NOMO-1 treated with dmso at 0.1 percent for 144 hours (cell line): ENCODE results near the gene GGNBP2.

Experiments used
- DNase-seq: peaks from one replicate; lab custom pipeline; 2025; ENCODE audit not compliant: unreplicated experiment; lab: John Stamatoyannopoulos, UW

The GGNBP2 gene

GRCh38 chr17:36628576-36628975 lies 83.9 kb downstream of the GGNBP2 start:
- DNase-seq = no peak

DNA sequence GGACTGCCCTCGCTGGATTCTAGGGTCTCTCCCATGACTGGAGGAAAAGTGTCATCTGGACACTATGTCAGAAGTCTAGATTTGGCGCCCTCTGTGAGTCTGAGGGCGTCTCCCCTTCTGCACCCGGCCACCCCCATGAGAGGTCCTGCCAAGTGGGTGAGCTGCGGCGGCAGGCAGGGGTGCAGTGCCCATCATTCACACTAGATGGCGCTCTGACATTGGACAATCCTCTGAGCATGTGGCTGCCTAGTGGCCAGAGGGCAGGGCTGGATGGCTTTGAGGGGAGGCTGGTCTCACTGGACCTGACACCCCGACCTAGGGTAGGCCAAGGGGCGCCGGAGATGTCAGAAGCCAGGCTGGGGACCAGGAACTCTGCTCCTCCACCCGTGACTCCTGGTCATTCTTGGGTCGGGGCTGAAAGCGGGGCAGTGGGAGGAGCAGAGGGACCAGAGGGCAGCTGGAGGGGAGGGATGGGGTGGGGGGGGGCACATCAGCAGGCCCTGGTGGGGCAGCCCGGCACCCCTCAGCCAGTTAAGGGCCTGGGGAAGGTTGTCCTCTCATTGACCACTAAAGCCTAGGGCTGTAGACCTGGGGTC lies 84.6 kb downstream of the GGNBP2 start:
- peak; percentile 16 for DNase-seq

DNA sequence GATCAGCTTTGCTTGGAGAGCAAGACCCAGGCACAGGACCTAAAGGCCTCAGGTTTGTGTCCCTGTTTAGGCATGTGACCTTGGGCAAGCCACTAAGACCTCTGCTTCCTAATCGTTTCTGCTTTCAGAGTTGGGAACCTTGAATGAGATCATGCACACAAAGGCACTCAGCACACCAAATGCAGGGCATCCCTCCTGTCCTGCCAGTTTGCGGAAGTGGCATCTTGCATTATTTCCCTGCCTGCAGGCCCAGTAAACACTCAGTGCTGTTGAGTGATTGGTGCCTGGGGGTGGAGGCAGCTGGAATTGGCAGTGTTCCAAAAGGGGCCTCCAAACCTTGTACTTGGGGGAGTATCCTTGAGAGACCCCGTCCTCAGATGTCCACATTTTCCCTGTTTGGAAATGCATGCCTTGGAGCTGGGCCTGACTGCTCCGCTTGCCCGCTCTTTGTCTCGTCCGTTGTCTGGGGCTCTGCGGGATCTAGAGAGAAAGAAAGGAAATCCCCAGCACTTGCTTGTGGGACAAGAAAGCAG lies 85.3 kb downstream of the GGNBP2 start:
- no peak for DNase-seq

- DNase-seq = no peak
Measured at GRCh38 chr17:36631022-36631421, 86.3 kb downstream of the GGNBP2 start.

DNA sequence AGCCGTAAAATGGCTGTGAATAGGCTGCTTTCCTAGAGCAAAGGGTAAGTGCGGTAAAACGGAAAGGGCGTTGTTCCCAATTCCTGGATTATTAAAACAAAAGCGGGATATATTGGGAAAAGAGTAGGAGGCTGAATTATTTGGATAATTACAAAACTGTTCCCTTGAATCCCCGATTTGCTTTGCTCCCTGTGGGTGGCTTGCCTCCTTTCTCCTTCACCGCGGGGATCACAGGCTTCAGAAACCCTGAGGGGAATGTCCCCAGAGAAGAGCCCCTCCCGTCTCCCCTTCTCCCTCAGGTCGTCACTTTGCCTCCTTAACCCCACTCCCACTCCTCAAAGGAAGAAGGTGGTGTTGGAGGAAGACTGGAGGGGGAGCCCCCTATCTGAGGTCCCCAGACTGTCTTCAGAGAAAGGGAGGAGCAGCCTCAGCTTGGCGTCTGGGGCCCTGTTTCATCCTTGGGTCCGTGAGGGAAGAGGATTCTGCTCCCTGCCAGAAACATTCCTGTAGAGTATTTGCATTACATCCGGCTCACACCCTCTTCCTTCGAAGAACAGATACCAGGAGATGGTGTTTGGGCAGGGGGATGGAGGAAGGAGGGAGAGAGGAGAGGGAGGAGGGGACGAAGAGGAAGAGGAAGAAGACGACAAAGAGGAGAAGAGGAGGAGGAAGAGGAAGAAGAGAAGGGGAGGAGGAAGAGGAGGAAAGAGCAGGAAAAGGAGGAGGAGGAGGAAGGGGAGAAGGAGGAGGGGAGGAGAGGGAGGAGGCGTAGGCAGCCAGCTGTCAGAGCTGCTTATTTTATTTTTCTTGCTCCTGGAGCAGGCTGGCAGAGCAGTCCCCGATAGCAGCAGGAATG lies 88.4 kb downstream of the GGNBP2 start:
- DNase-seq = no peak
